Measurements from ENCODE around the gene KIDINS220. TPM values are rescaled to one million over a fixed set of nuclear protein-coding genes. Genes with fewer than 3 reads are reported as not detected.

Gene KIDINS220
- polyA plus RNA-seq (ENCODE audit: insufficient read length in 10 of 10) = 10 to 100 TPM; 52.0 to 84.9 (median 64.1) TPM
- long read RNA-seq, donor 1, partial matches to known transcripts = 0 of 3 reads
- long read RNA-seq, donor 1, other reads (novel, unspliced or antisense) = 0 of 3 reads
- long read RNA-seq, donor 2 = 0 reads
- long read RNA-seq, donor 3 = 0 reads
- long read RNA-seq, donor 4, partial matches to known transcripts = 0 of 1 reads
- long read RNA-seq, donor 4, other reads (novel, unspliced or antisense) = 0 of 1 reads
- long read RNA-seq, donor 5, partial matches to known transcripts = 5 of 7 reads
- long read RNA-seq, donor 5, other reads (novel, unspliced or antisense) = 0 of 7 reads
- long read RNA-seq, donor 6, full-length matches to known transcripts = 3 of 3 reads
- long read RNA-seq, donor 6, partial matches to known transcripts = 0 of 3 reads
- long read RNA-seq, donor 6, other reads (novel, unspliced or antisense) = 0 of 3 reads
- long read RNA-seq, donor 7 = 0 reads
- long read RNA-seq, donor 8 = 0 reads
- long read RNA-seq, donor 9 = 0 reads

- peak; percentile 85 to 96 (median 93) for DNase-seq
These were observed at the start of gene KIDINS220 for GRCh38 chr2:8836971-8837794. TSS of gene KIDINS220 (minus strand) at chr2:8837613. CDS start at chr2:8827093, 10,520 bp downstream.

GRCh38 chr2:8886876-8887275 is 49.5 kb upstream of the KIDINS220 start:
- DNase-seq = no peak

- no peak for DNase-seq
These were observed 48.7 kb upstream of the KIDINS220 start for GRCh38 chr2:8886202-8886518.

GRCh38 chr2:8885449-8886201 is 48.2 kb upstream of the KIDINS220 start:
- DNase-seq = peak in 2 of 3 donors; percentile 22 to 39

- no peak for DNase-seq
These were observed 47.4 kb upstream of the KIDINS220 start for GRCh38 chr2:8884812-8885211.

GRCh38 chr2:8882094-8882493 is 44.7 kb upstream of the KIDINS220 start:
- DNase-seq = no peak

- no peak for DNase-seq
These were observed 40.5 kb upstream of the KIDINS220 start for GRCh38 chr2:8877894-8878293.

- DNase-seq = no peak
These were observed 39.9 kb upstream of the KIDINS220 start for GRCh38 chr2:8877332-8877731.

- DNase-seq = no peak
These were observed 39.2 kb upstream of the KIDINS220 start for GRCh38 chr2:8876628-8877027.

- DNase-seq = peak in 2 of 3 donors; percentile 43 to 63
These were observed 35.5 kb upstream of the KIDINS220 start for GRCh38 chr2:8872821-8873432.

- DNase-seq = peak in 1 of 3 donors; percentile 31
These were observed 33.0 kb upstream of the KIDINS220 start for GRCh38 chr2:8870441-8870840.

- DNase-seq = no peak
These were observed 29.9 kb upstream of the KIDINS220 start for GRCh38 chr2:8867363-8867762.

GRCh38 chr2:8863331-8863953 is 26.0 kb upstream of the KIDINS220 start:
- DNase-seq = no peak

- no peak for DNase-seq
These were observed 24.8 kb upstream of the KIDINS220 start for GRCh38 chr2:8862230-8862629.

GRCh38 chr2:8861797-8862196 is 24.4 kb upstream of the KIDINS220 start:
- DNase-seq = no peak

GRCh38 chr2:8860239-8860638 is 22.8 kb upstream of the KIDINS220 start:
- DNase-seq = no peak

- DNase-seq = no peak
These were observed 21.5 kb upstream of the KIDINS220 start for GRCh38 chr2:8858910-8859309.

GRCh38 chr2:8858264-8858663 is 20.9 kb upstream of the KIDINS220 start:
- DNase-seq = no peak

GRCh38 chr2:8857709-8858108 is 20.3 kb upstream of the KIDINS220 start:
- DNase-seq = no peak

GRCh38 chr2:8856176-8856575 is 18.8 kb upstream of the KIDINS220 start:
- no peak for DNase-seq

GRCh38 chr2:8855010-8855409 is 17.6 kb upstream of the KIDINS220 start:
- DNase-seq = no peak

All from muscle of back (tissue), 13 donors.